Measurements from ENCODE around the gene SCAI. TPM values are rescaled to one million over a fixed set of nuclear protein-coding genes. Genes with fewer than 3 reads are reported as not detected.
"Not testable (repeated sequence)": the region's sequence is repeated elsewhere in the genome, so short reads cannot be mapped to it uniquely, and the experiment has no call there.

SCAI gene
- total and polyA plus RNA-seq, 5 donors, result 1.9 to 5.5 (median 4.9) TPM

- intact Hi-C loops (cut with DNase I), result loop anchor here in 1 of 4 donors (10.0 kb wide), 1 partner anchor 203 kb away; the partner anchor contains the start of gene SCAI
- WGBS, result 13% methylated on average over 31 of the region's 31 CpGs
Observed at GRCh38 chr9:124941679-124942561, 201.4 kb downstream of the SCAI start.

GRCh38 chr9:124940894-124941678 is 202.2 kb downstream of the SCAI start, which contains the start of gene GOLGA1:
GOLGA1 (minus strand) TSS chr9:124941083; CDS start chr9:124938711, 2,372 bp downstream.
- DNase-seq (peak; percentile 97 to 99 (median 98)), ATAC-seq (peak; percentile 98 to 99)
- Histone ChIP-seq H3K9me3 (ENCODE audit: control insufficient read depth, low read length) (no peaks in the 10 kb centered on the region), H3K27ac (ENCODE audit: low read length) (peak within 1 kb of the TSS; percentile 96), H3K4me3 (ENCODE audit: low read length) (peak within 1 kb of the TSS; percentile 70), H3K4me1 (ENCODE audit: control insufficient read depth, insufficient read depth, low read length) (peaks cover 5% of the 10 kb centered on the region), H3K27me3 (ENCODE audit: control insufficient read depth, insufficient read depth) (no peaks in the 10 kb centered on the region)
- under 1% methylated on average over 70 of the region's 70 CpGs for WGBS
- intact Hi-C loops (cut with DNase I), result loop anchor here in 1 of 4 donors (10.0 kb wide), 1 partner anchor 204 kb away; the partner anchor contains the start of gene SCAI

More at GRCh38 chr9:124941679-124942561, 201.4 kb downstream of the SCAI start:
- H3K9me3 ChIP-seq (ENCODE audit: control insufficient read depth, low read length), result no peaks in the 10 kb centered on the region
- peak overlapping the region; percentile 96 for H3K27ac ChIP-seq (ENCODE audit: low read length)
- DNase-seq (peak; percentile 60 to 82 (median 81)), ATAC-seq (peak; percentile 30 to 57)
- peaks cover 5% of the 10 kb centered on the region for H3K4me1 ChIP-seq (ENCODE audit: control insufficient read depth, insufficient read depth, low read length)
- no peaks in the 10 kb centered on the region for H3K27me3 ChIP-seq (ENCODE audit: control insufficient read depth, insufficient read depth)
- peak overlapping the region; percentile 70 for H3K4me3 ChIP-seq (ENCODE audit: low read length)

- no peaks in the 10 kb centered on the region for H3K27me3 ChIP-seq (ENCODE audit: control insufficient read depth, insufficient read depth)
- ATAC-seq, result no peak
- intact Hi-C loops (cut with DNase I), result loop anchor here in 1 of 4 donors (10.0 kb wide), 1 partner anchor 204 kb away; the partner anchor contains the start of gene SCAI
Observed at GRCh38 chr9:124940521-124940893, 202.8 kb downstream of the SCAI start.

GRCh38 chr9:124939944-124940343 is 203.4 kb downstream of the SCAI start:
- peak overlapping the region; percentile 75 for H3K27ac ChIP-seq (ENCODE audit: low read length)
- intact Hi-C loops (cut with DNase I), result loop anchor here in 1 of 4 donors (10.0 kb wide), 1 partner anchor 205 kb away; the partner anchor contains the start of gene SCAI
- ATAC-seq (no peak), DNase-seq (no peak)
- H3K4me1 ChIP-seq (ENCODE audit: control insufficient read depth, insufficient read depth, low read length), result peaks cover 5% of the 10 kb centered on the region
- H3K27me3 ChIP-seq (ENCODE audit: control insufficient read depth, insufficient read depth), result no peaks in the 10 kb centered on the region
- H3K4me3 ChIP-seq (ENCODE audit: low read length), result peak overlapping the region; percentile 70
- no peaks in the 10 kb centered on the region for H3K9me3 ChIP-seq (ENCODE audit: control insufficient read depth, low read length)

More at GRCh38 chr9:124940521-124940893, 202.8 kb downstream of the SCAI start:
- Histone ChIP-seq H3K4me3 (ENCODE audit: low read length) (peak overlapping the region; percentile 70), H3K4me1 (ENCODE audit: control insufficient read depth, insufficient read depth, low read length) (peaks cover 5% of the 10 kb centered on the region), H3K9me3 (ENCODE audit: control insufficient read depth, low read length) (no peaks in the 10 kb centered on the region), H3K27ac (ENCODE audit: low read length) (peak overlapping the region; percentile 75)
- DNase-seq, result no peak
- under 1% methylated on average over 17 of the region's 17 CpGs for WGBS

GRCh38 chr9:124934290-124934689 is 209.0 kb downstream of the SCAI start:
- ATAC-seq, result no peak
- intact Hi-C loops (cut with DNase I), result no loop called here
- H3K9me3 ChIP-seq (ENCODE audit: control insufficient read depth, low read length), result no peaks in the 10 kb centered on the region

GRCh38 chr9:124932333-124932732 is 211.0 kb downstream of the SCAI start:
- Histone ChIP-seq H3K27ac (ENCODE audit: low read length) (no peak overlapping the region), H3K9me3 (ENCODE audit: control insufficient read depth, low read length) (no peaks in the 10 kb centered on the region), H3K4me3 (ENCODE audit: low read length) (no peak overlapping the region), H3K4me1 (ENCODE audit: control insufficient read depth, insufficient read depth, low read length) (no peaks in the 10 kb centered on the region), H3K27me3 (ENCODE audit: control insufficient read depth, insufficient read depth) (no peaks in the 10 kb centered on the region)
- WGBS, result 78% methylated on average over 1 of the region's 1 CpG
- intact Hi-C loops (cut with DNase I), result no loop called here
- DNase-seq, result no peak
- ATAC-seq, result no peak

More at GRCh38 chr9:124934290-124934689, 209.0 kb downstream of the SCAI start:
- no peak for DNase-seq
- Histone ChIP-seq H3K27ac (ENCODE audit: low read length) (no peak overlapping the region), H3K4me3 (ENCODE audit: low read length) (no peak overlapping the region), H3K27me3 (ENCODE audit: control insufficient read depth, insufficient read depth) (no peaks in the 10 kb centered on the region), H3K4me1 (ENCODE audit: control insufficient read depth, insufficient read depth, low read length) (no peaks in the 10 kb centered on the region)

- Histone ChIP-seq H3K27me3 (ENCODE audit: control insufficient read depth, insufficient read depth) (no peaks in the 10 kb centered on the region), H3K27ac (ENCODE audit: low read length) (no peak overlapping the region), H3K4me1 (ENCODE audit: control insufficient read depth, insufficient read depth, low read length) (no peaks in the 10 kb centered on the region), H3K4me3 (ENCODE audit: low read length) (no peak overlapping the region), H3K9me3 (ENCODE audit: control insufficient read depth, low read length) (no peaks in the 10 kb centered on the region)
- intact Hi-C loops (cut with DNase I), result no loop called here
- ATAC-seq (peak in 1 of 2 donors; percentile 70), DNase-seq (no peak)
- 76% methylated on average over 3 of the region's 3 CpGs for WGBS
Observed at GRCh38 chr9:124929464-124929863, 213.9 kb downstream of the SCAI start.

- WGBS, result 80% methylated on average over 3 of the region's 3 CpGs
- intact Hi-C loops (cut with DNase I), result no loop called here
- no peaks in the 10 kb centered on the region for H3K9me3 ChIP-seq (ENCODE audit: control insufficient read depth, low read length)
- H3K4me1 ChIP-seq (ENCODE audit: control insufficient read depth, insufficient read depth, low read length), result no peaks in the 10 kb centered on the region
- DNase-seq (no peak), ATAC-seq (no peak)
- H3K27me3 ChIP-seq (ENCODE audit: control insufficient read depth, insufficient read depth), result no peaks in the 10 kb centered on the region
- no peak overlapping the region for H3K4me3 ChIP-seq (ENCODE audit: low read length)
- no peak overlapping the region for H3K27ac ChIP-seq (ENCODE audit: low read length)
Observed at GRCh38 chr9:124928116-124928515, 215.2 kb downstream of the SCAI start.

GRCh38 chr9:124920394-124920793 is 222.9 kb downstream of the SCAI start:
- H3K4me3 ChIP-seq (ENCODE audit: low read length); H3K4me1 ChIP-seq (ENCODE audit: control insufficient read depth, insufficient read depth, low read length); H3K27ac ChIP-seq (ENCODE audit: low read length); H3K27me3 ChIP-seq (ENCODE audit: control insufficient read depth, insufficient read depth); ATAC-seq; H3K9me3 ChIP-seq (ENCODE audit: control insufficient read depth, low read length); DNase-seq; intact Hi-C loops (cut with DNase I): not testable (repeated sequence)
- 77% methylated on average over 6 of the region's 6 CpGs for WGBS

- WGBS, result 95% methylated on average over 5 of the region's 5 CpGs
- intact Hi-C loops (cut with DNase I), result no loop called here
- H3K27me3 ChIP-seq (ENCODE audit: control insufficient read depth, insufficient read depth), result no peaks in the 10 kb centered on the region
- H3K9me3 ChIP-seq (ENCODE audit: control insufficient read depth, low read length), result no peaks in the 10 kb centered on the region
- ATAC-seq (no peak), DNase-seq (no peak)
- no peak overlapping the region for H3K4me3 ChIP-seq (ENCODE audit: low read length)
- H3K4me1 ChIP-seq (ENCODE audit: control insufficient read depth, insufficient read depth, low read length), result no peaks in the 10 kb centered on the region
- H3K27ac ChIP-seq (ENCODE audit: low read length), result no peak overlapping the region
Observed at GRCh38 chr9:124914753-124915405, 228.4 kb downstream of the SCAI start.

Measured in right cardiac atrium (tissue), 5 donors.